AG04450 (cell line): Measurements from ENCODE around the gene TACSTD2. TPM values are rescaled to one million over a fixed set of nuclear protein-coding genes. Genes with fewer than 3 reads are reported as not detected.
"Not testable (repeated sequence)": the region's sequence is repeated elsewhere in the genome, so short reads cannot be mapped to it uniquely, and the experiment has no call there.

Source experiments
- CTCF ChIA-PET: fragments of 300-600, 350-600 bp; formaldehyde crosslinking; extraction: SDS; loops from one replicate; lab custom pipeline; 2022; ENCODE audit warnings: antibody characterized with exemption, inconsistent platforms; lab: Charles Lee
- POLR2A ChIA-PET: fragments of 350-600 bp; formaldehyde crosslinking; extraction: SDS; loops from one replicate; lab custom pipeline; 2021; ENCODE audit warnings: antibody characterized with exemption, inconsistent platforms; lab: Yijun Ruan, JAX
- DNase-seq: peaks from one replicate; pipeline ENCODE4 v3.0.0-alpha.2; 2011; ENCODE audit warnings: low read depth, low spot score
- H3K27ac ChIP-seq: one replicate; pipeline ENCODE4 v1.5.1; 2012; ENCODE audit warnings: low read depth, low read length, control low read depth
- H3K27me3 ChIP-seq: one replicate; pipeline ENCODE4 v1.6.0; 2012; ENCODE audit warnings: low read length; ENCODE audit not compliant: control insufficient read depth, insufficient read depth
- H3K4me3 ChIP-seq: 2 replicates; pipeline ENCODE4 v1.5.1; 2011; ENCODE audit warnings: mild to moderate bottlenecking, low read depth, low read length, control low read depth
- H3K9me3 ChIP-seq: 2 replicates; pipeline ENCODE4 v1.5.1; 2012; ENCODE audit warnings: low read length; ENCODE audit not compliant: control insufficient read depth, insufficient read depth
- CTCF ChIP-seq: IDR thresholded peaks from 2 replicates; pipeline ENCODE4 v1.5.1; 2011; ENCODE audit warnings: low read depth, low read length, control low read depth, inconsistent platforms
- polyA plus RNA-seq: library from polyadenylated mRNA; depleted of rRNA; stranded (reverse); fragments of >200 nt; gene quantifications from 2 replicates; pipeline ENCODE4 v1.2.3, GENCODE V29; 2011

TACSTD2 gene
- polyA plus RNA-seq, 1 experiment = 0.07 TPM

- no peak overlapping the region for H3K27ac ChIP-seq
- CTCF ChIA-PET = interaction anchor here (1.6 kb wide), 1 partner anchor 41 kb away, joined by 8 read pairs; no protein-coding TSS in a partner anchor
- H3K27me3 ChIP-seq = peaks cover 10% of the 10 kb centered on the region
- no peak for DNase-seq
- peaks cover 5% of the 10 kb centered on the region; the same call in 1 of the 2 replicates for H3K9me3 ChIP-seq
- no peak overlapping the region for H3K4me3 ChIP-seq
- TF ChIP-seq CTCF = no peak
- POLR2A ChIA-PET = no interaction called here
These were observed 34.9 kb upstream of the TACSTD2 start for GRCh38 chr1:58611861-58612385.

- ChIA-PET CTCF (interaction anchor here (1.0 kb wide), 1 partner anchor 44 kb away, joined by 3 read pairs; no protein-coding TSS in a partner anchor), POLR2A (no interaction called here)
- DNase-seq = no peak
- Histone ChIP-seq H3K27ac (no peak overlapping the region), H3K9me3 (peaks cover 5% of the 10 kb centered on the region; the same call in 1 of the 2 replicates), H3K4me3 (no peak overlapping the region), H3K27me3 (peaks cover 13% of the 10 kb centered on the region)
- TF ChIP-seq CTCF = no peak
These were observed 31.9 kb upstream of the TACSTD2 start for GRCh38 chr1:58608945-58609344.

GRCh38 chr1:58608297-58608696 is 31.2 kb upstream of the TACSTD2 start:
- peaks cover 13% of the 10 kb centered on the region for H3K27me3 ChIP-seq
- H3K9me3 ChIP-seq = peaks cover 5% of the 10 kb centered on the region; the same call in 1 of the 2 replicates
- H3K27ac ChIP-seq = no peak overlapping the region
- POLR2A ChIA-PET = no interaction called here
- DNase-seq = no peak
- TF ChIP-seq CTCF = no peak
- CTCF ChIA-PET = interaction anchor here (1.0 kb wide), 1 partner anchor 44 kb away, joined by 3 read pairs; no protein-coding TSS in a partner anchor
- H3K4me3 ChIP-seq = no peak overlapping the region

- DNase-seq = no peak
- H3K27ac ChIP-seq = no peak overlapping the region
- ChIA-PET CTCF (interaction anchor here (0.9 kb wide), 1 partner anchor 11 kb away, joined by 3 read pairs; no protein-coding TSS in a partner anchor), POLR2A (no interaction called here)
- peaks cover 11% of the 10 kb centered on the region for H3K27me3 ChIP-seq
- no peak overlapping the region for H3K4me3 ChIP-seq
- H3K9me3 ChIP-seq = peaks cover 4% of the 10 kb centered on the region; the same call in 1 of the 2 replicates
- TF ChIP-seq CTCF = no peak
These were observed 30.3 kb upstream of the TACSTD2 start for GRCh38 chr1:58607391-58607790.

GRCh38 chr1:58601921-58602320 is 24.9 kb upstream of the TACSTD2 start:
- CTCF ChIA-PET, H3K9me3 ChIP-seq, H3K4me3 ChIP-seq, DNase-seq, H3K27me3 ChIP-seq, H3K27ac ChIP-seq, POLR2A ChIA-PET: not testable (repeated sequence)
